GM21515 (cell line): Measurements from ENCODE around the gene UFSP1.
"Not testable (repeated sequence)": the region's sequence is repeated elsewhere in the genome, so short reads cannot be mapped to it uniquely, and the experiment has no call there.

Source experiments
- ATAC-seq: cut with Tn5 transposase; IDR thresholded peaks from one replicate; pipeline ENCODE4 v1.9.1; 2021; ENCODE audit not compliant: unreplicated experiment

Gene UFSP1

DNA sequence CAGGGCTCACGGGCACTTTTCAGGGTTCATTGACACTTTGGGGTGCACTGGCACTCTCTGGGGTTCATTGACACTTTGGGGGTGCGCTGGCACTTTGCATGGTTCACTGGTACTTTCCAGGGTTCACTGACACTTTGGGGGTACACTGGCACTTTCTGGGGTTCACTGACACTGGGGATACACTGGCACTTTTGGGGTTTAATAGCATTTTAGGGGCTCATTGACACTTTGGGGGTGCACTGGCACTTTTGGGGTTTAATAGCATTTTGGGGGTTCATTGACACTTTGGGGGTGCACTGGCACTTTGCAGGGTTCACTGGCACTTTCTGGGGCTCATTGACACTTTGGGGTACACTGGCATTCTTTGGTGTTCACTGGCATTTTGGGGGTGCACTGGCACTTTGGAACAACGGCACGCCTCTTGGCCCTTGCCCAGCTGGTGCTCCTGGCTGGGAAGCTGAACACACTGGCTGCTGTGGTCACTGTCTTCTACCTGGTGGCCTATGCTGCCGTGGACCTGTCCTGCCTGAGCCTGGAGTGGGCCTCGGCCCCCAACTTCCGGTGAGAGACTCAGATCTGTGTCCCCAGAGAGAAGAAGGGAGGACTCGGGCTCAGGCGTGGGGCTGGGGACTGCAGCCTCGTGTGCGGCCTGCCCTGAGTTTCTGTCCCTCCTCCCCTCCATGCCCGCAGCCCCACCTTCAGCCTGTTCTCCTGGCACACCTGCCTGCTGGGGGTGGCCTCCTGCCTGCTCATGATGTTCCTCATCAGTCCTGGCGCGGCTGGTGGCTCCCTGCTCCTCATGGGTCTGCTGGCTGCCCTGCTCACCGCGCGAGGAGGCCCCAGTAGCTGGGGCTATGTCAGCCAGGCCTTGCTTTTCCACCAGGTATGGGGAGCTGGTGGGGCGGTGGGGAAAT is 28.6 kb downstream of the UFSP1 start:
- ATAC-seq = no peak

DNA sequence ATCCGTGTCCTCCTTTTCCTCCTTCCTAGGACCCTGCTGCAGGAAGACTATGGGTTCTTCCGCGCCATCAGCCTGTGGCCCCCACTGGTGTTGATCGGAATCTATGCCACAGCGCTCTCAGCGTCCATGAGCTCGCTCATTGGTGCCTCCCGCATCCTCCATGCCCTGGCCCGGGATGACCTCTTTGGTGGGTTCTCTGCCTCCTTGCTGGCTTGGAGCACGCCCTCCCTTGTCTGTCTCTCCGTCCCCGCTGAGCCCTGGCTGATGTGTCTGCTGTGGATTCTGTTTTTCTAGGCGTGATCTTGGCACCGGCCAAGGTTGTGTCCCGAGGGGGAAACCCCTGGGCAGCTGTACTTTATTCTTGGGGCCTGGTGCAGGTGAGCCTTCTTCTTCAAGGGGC is 29.7 kb downstream of the UFSP1 start:
- no peak for ATAC-seq

DNA sequence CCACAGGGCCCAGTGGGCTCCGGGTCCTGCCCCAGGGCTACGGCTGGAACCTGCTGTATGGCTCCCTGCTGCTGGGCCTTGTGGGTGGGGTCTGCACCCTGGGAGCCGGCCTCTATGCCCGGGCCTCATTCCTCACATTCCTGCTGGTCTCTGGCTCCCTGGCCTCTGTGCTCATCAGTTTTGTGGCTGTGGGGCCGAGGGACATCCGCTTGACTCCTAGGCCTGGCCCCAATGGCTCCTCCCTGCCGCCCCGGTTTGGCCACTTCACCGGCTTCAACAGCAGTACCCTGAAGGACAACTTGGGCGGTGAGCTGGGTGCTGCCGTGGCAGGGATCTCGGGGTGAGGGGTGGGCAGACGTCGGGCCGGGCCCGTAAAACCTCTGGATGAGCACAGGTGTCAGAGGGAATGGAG is 32.6 kb downstream of the UFSP1 start:
- ATAC-seq = no peak

DNA sequence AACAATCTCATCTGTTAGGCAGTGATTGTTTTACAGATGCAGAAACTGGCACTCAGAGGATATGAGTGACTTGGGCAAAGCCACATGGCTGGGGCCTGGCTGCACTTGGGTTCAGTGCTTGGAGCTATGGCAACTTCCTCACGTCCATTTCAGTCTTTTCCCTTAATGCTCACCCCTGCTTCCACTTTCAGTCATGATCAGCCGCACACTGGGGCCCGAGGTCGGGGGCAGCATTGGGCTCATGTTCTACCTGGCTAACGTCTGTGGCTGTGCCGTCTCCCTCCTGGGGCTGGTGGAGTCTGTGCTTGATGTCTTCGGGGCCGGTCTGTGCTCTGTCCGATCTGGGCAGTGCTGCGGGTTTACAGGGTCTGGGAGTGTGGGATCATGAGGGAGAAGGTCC is 34.0 kb downstream of the UFSP1 start:
- no peak for ATAC-seq

DNA sequence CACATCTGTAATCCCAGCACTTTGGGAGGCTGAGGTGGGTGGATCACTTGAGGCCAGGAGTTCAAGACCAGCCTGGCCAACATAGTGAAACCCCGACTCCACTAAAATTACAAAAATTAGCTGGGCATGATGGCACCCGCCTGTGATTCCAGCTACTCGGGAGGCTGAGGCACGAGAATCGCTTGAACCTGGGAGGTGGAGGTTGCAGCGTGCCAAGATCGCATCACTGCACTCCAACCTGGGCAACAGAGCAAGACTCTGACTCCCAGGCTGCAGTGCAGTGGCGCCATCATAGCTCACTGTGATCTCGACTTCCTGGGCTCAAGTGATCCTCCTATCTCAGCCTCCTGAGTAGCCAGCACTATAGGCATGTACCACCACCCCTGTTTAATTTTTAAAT is 34.6 kb downstream of the UFSP1 start:
- not testable (repeated sequence) for ATAC-seq

DNA sequence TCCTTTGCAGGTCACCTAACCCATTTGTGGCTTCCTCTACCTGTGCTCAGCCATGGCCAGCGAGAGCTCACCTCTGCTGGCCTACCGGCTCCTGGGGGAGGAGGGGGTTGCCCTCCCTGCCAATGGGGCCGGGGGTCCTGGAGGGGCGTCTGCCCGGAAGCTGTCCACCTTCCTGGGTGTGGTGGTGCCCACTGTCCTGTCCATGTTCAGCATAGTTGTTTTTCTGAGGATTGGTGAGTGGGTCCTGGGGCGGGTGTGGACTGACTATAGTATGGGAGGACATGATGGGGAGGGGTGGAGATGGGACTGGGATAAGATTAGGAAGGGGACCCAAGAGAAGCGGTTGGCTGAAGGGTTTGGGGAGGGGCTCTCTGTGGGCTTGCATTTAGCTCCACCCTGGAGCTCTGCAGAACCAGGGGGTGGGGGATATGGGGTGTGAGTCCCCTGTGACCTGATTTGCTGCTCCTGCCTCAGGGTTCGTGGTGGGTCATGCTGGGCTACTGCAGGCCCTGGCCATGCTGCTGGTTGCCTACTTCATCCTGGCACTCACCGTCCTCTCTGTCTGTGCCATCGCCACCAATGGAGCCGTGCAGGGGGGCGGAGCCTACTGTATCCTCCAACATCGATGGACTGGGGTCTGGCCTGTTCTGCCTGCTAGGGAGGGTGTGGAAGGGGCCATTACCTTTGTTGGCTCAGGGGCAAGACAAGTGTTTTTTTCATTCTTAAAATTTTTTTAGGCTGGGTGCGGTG is 35.2 kb downstream of the UFSP1 start:
- ATAC-seq = no peak

DNA sequence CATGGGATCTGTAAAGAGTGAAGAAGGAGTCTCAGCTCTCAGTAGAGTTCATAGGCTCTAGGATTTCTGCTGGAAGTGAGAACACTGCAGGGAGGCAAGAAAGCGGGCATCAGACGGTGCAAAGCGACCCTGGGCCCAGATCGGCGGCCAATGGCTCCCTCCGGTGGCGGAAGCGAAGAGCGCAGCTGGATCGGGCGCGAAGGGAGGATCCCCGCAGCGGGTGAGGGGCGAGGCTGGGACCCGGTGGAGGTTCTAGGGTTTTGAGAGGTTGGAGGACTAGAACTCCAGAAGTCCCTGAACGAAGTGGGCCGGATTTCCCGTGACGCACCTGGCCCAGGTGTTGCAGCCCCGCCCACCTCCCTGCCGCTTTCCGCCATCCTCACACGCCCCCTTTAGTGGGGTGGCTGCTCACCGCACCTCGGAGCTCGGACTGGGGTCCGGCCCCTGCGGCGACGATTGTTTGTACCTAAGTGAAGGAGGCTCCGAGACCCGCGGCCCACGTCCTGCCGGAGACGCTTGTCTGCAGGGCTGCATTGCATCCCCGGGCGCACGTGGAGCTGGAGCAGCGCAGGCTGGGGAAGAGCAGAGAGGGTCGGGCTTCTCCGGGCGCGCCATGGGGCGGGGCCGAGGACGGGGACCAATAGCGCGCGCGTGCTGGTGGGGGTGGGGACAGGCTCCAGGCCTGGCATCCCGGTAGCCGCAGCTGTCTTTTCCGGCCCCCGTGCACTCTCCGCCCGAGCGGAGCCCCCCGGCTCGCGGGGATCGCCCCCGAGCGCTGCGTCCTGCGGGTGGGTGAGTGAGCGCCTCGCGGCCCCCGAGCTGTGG is 37.3 kb downstream of the UFSP1 start, which contains the start of gene SLC12A9:
TSS of gene SLC12A9 (plus strand) at position 666 of the 825 bp plus-strand sequence. CDS start 1,485 bp downstream, outside the sequence.
- peak; percentile 89 for ATAC-seq

DNA sequence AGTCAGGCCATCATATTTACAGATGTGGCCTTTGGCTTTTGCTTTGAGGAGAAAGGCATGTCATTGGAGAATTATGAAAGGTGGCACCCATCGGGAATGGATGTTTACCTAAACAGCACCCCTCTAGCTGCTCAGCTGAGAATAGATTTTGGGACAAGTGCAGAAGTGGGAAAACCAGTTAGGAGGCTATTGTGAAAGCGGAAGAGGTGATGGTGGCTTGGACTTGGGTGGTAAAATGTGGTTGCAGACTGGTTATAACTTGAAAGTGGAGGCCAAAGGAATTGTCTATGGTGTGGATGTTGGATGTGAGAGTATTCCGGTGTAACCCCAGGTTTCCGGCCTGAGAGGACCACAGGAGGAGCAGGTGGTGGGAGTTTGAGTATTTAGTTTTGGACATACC is 42.2 kb downstream of the UFSP1 start:
- ATAC-seq = no peak

DNA sequence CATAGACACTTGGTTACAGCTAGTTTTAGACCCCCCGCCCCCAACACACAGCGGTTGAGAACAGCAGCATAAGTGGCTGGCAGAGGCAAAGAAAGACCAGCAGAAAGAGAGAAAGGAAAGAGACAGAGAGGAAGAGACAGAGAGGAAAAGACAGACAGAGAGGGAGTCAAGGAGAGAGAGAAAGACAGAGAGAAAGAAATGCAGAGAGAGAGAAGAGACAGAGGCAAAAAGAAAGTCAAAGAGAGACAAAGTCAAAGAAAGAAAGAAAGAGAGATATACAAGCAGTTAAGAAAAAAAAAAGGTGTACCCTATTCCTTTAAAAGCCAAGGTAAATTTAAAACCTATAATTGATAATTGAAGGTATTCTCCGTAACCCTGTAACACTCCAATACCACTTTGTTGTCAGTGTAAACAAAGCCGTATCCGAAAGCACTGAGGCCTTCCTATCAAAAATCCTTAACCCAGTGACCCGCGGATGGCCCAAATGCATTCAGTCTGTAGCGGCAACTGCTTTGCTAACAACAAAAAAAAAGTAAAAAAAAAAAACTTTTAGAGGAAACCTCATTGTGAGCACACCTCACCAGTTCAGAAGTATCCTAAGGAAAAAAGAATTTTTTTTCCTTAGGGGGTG is 48.9 kb downstream of the UFSP1 start:
- ATAC-seq = no peak

DNA sequence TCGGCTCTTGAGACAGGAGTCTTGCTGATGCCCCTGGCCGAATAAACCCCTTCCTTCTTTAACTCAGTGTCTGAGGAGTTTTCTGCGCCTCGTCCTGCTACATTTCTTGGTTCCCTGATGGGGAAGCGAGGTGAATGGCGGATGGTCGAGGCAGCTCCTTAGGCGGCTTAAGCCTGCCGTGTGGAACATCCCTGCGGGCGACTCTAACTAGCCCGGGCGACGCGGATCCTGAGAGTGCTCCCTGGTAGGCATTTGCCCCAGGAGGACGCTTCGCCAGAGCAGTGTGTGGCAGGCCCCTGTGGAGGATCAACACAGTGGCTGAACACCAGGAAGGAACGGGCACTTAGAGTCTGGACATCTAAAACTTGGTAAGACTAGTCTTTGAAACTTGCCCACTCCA is 50.2 kb downstream of the UFSP1 start:
- no peak for ATAC-seq
